ENCODE results near the gene RSPH9. TPM values are rescaled to one million over a fixed set of nuclear protein-coding genes. Genes with fewer than 3 reads are reported as not detected.

Gene RSPH9
- total RNA-seq, 1 donor from 2014 or later: 0.22 TPM

DNA sequence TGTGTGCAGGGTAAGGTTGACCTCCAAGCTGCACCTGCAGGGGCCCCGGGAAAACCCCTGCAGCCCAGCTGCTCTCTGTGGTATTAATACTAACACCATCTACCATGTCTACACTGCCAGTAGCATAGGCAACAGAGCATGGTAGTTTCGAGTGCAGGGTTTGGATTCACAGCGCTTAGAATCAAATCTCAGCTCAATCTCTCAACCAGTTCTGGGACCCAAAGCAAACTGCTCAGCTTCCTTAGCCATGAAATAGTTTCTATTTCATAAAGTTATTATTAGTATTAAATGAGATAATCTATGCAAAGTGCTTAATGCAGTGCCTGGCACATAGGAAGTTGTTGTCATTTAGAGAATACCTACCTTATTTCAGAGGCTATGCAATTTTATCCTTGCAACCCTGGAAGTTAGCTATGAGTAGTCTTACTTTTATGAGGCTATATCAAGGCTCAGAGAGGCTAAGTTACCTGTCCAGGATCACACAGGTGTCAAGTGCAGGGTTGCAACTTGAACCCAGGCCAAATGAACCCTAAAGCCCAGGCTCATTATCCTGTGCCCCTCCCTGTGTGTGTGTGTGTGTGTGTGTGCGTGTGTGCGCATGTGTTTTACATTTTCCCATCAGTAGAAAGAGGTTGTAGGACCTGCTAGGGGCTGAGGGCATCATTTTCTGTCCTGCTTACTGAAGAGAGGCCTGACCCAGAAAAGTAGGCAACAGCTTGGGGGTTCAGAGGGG, 70.4 kb downstream of the RSPH9 start:
- Mint-ChIP-seq H3K4me1 (ENCODE audit: low read depth, unreplicated experiment) (peaks cover 11% of the 10 kb centered on the region), H3K4me3 (ENCODE audit: unreplicated experiment) (no peak overlapping the region), H3K36me3 (ENCODE audit: unreplicated experiment) (no peaks in the 10 kb centered on the region), H3K27me3 (ENCODE audit: unreplicated experiment) (peaks cover 9% of the 10 kb centered on the region), H3K9me3 (ENCODE audit: unreplicated experiment) (peaks cover 2% of the 10 kb centered on the region), H3K27ac (ENCODE audit: unreplicated experiment) (no peak overlapping the region)
- DNase-seq: no peak
- TF ChIP-seq, protein P1, sequence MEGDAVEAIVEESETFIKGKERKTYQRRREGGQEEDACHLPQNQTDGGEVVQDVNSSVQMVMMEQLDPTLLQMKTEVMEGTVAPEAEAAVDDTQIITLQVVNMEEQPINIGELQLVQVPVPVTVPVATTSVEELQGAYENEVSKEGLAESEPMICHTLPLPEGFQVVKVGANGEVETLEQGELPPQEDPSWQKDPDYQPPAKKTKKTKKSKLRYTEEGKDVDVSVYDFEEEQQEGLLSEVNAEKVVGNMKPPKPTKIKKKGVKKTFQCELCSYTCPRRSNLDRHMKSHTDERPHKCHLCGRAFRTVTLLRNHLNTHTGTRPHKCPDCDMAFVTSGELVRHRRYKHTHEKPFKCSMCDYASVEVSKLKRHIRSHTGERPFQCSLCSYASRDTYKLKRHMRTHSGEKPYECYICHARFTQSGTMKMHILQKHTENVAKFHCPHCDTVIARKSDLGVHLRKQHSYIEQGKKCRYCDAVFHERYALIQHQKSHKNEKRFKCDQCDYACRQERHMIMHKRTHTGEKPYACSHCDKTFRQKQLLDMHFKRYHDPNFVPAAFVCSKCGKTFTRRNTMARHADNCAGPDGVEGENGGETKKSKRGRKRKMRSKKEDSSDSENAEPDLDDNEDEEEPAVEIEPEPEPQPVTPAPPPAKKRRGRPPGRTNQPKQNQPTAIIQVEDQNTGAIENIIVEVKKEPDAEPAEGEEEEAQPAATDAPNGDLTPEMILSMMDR (IDR thresholded peaks at IDR 0.05; ENCODE audit: partially characterized antibody, unreplicated experiment): no peak

DNA sequence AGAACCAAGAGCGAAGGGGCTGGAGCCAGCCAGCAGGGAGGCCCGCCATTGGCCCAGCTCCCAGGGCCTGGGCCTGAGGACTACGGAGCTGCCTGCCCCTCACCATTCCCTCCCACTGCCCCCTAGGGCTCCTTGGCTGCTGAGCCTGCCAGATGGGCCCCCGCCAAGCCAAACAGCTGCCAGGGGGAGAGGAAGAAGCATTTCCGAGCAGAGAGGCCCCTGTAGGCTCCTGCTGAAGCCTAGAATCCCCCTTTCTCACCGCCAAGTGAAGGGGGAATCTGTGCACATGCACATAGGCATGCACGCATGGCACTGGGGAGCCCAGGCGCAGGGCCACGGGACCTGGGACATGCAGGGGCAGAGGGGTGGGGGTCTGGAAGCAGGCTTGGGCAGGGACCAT, 71.3 kb downstream of the RSPH9 start:
- no peaks in the 10 kb centered on the region for H3K36me3 Mint-ChIP-seq (ENCODE audit: unreplicated experiment)
- peaks cover 4% of the 10 kb centered on the region for H3K9me3 Mint-ChIP-seq (ENCODE audit: unreplicated experiment)
- no peak overlapping the region for H3K27ac Mint-ChIP-seq (ENCODE audit: unreplicated experiment)
- no peak overlapping the region for H3K4me3 Mint-ChIP-seq (ENCODE audit: unreplicated experiment)
- peaks cover 11% of the 10 kb centered on the region for H3K4me1 Mint-ChIP-seq (ENCODE audit: low read depth, unreplicated experiment)
- no peak for DNase-seq
- peaks cover 9% of the 10 kb centered on the region for H3K27me3 Mint-ChIP-seq (ENCODE audit: unreplicated experiment)
- TF ChIP-seq, protein P1 (IDR thresholded peaks at IDR 0.05; ENCODE audit: partially characterized antibody, unreplicated experiment): no peak

DNA sequence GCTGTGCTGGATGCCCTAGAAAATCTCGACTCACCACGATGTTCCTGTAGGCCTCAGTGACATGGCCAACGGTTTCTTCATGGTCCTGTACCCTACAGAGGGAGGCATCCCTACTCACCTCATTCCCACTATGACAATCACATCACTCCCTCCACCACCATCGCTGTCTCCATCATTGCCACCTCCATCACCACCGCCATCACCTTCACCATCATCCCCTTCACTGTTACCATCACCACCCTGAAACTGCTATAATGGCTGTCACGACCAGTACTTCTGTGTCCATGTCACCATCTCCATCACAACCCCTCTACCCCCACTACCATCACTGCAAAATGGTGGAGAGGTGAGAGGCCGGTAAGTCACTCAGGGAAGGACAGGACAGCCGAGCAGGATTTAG, 72.6 kb downstream of the RSPH9 start:
- Mint-ChIP-seq H3K27ac (ENCODE audit: unreplicated experiment) (no peak overlapping the region), H3K4me3 (ENCODE audit: unreplicated experiment) (no peak overlapping the region)

DNA sequence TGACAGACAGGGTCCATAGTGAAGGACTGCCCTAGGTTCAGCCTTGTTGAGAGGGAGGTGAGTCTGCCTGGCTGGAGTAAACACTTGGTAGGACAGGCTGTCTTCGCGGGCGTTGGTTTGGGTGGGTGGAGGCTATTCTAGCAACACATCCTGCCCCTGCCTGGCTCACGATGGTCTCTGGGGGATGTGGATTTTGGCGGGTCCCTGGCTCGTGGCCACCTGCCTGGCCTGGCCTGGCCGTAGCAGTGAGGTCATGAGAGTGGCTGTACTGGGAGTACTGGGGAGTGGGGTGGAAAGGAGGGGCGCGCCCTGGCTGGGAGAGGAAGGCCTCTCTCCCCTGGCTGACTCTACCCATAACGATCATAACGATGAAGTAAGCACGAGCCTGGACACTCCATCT, 73.0 kb downstream of the RSPH9 start:
- Mint-ChIP-seq H3K4me1 (ENCODE audit: low read depth, unreplicated experiment) (peaks cover 11% of the 10 kb centered on the region), H3K27ac (ENCODE audit: unreplicated experiment) (no peak overlapping the region), H3K27me3 (ENCODE audit: unreplicated experiment) (peaks cover 6% of the 10 kb centered on the region), H3K4me3 (ENCODE audit: unreplicated experiment) (no peak overlapping the region), H3K9me3 (ENCODE audit: unreplicated experiment) (peaks cover 4% of the 10 kb centered on the region), H3K36me3 (ENCODE audit: unreplicated experiment) (no peaks in the 10 kb centered on the region)
- DNase-seq: no peak
- TF ChIP-seq, protein P1 (IDR thresholded peaks at IDR 0.05; ENCODE audit: partially characterized antibody, unreplicated experiment): no peak

More for the DNA sequence above, 72.6 kb downstream of the RSPH9 start:
- peaks cover 4% of the 10 kb centered on the region for H3K9me3 Mint-ChIP-seq (ENCODE audit: unreplicated experiment)
- peaks cover 11% of the 10 kb centered on the region for H3K4me1 Mint-ChIP-seq (ENCODE audit: low read depth, unreplicated experiment)
- H3K27me3 Mint-ChIP-seq (ENCODE audit: unreplicated experiment): peaks cover 9% of the 10 kb centered on the region
- DNase-seq: no peak
- H3K36me3 Mint-ChIP-seq (ENCODE audit: unreplicated experiment): no peaks in the 10 kb centered on the region
- TF ChIP-seq, protein P1 (IDR thresholded peaks at IDR 0.05; ENCODE audit: partially characterized antibody, unreplicated experiment): no peak

DNA sequence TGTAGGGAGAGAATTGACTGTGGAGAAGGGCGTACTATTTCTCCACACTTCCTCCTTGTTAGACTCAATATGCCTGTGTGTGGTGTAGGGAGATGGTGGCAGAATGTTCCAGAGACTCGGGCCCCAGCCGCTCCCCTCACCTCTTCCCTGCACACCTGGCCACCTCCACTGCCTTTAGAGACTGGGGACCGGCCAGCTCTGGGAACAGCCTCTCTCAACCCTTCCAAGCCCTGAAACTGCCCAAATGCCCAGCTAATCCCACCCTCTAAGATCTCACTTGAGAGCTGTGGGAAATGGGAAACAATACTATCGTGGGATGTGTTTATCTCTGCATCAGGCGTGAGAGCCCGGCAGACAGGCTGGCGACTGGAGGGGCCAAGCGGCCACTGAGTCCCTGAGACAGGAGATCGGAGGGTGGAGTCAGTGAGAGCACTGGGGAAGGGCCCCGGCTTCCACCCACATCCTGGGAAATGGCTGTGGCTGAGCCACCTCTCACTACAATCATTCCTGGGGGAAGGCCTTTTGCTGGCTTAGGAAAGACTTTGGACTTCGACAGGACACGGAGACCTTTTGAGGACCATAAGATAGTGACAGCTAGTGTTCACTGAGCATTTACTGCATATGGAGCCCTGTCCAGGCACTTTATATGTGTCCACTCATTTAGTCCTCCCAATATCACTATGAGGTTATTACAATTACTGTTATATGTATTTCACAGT, 73.7 kb downstream of the RSPH9 start:
- H3K4me3 Mint-ChIP-seq (ENCODE audit: unreplicated experiment): no peak overlapping the region
- no peak overlapping the region for H3K27ac Mint-ChIP-seq (ENCODE audit: unreplicated experiment)
- DNase-seq: no peak
- H3K27me3 Mint-ChIP-seq (ENCODE audit: unreplicated experiment): peaks cover 6% of the 10 kb centered on the region
- H3K4me1 Mint-ChIP-seq (ENCODE audit: low read depth, unreplicated experiment): peaks cover 11% of the 10 kb centered on the region
- H3K36me3 Mint-ChIP-seq (ENCODE audit: unreplicated experiment): no peaks in the 10 kb centered on the region
- TF ChIP-seq, protein P1 (IDR thresholded peaks at IDR 0.05; ENCODE audit: partially characterized antibody, unreplicated experiment): no peak
- H3K9me3 Mint-ChIP-seq (ENCODE audit: unreplicated experiment): peaks cover 4% of the 10 kb centered on the region
